Measurements from ENCODE around the gene DHRS7B.

DHRS7B gene

GRCh38 chr17:21161498-21162393, 35.0 kb downstream of the DHRS7B start:
- DNase-seq (ENCODE audit: low read depth, low spot score): peak; percentile 94
- TF ChIP-seq, protein P1, sequence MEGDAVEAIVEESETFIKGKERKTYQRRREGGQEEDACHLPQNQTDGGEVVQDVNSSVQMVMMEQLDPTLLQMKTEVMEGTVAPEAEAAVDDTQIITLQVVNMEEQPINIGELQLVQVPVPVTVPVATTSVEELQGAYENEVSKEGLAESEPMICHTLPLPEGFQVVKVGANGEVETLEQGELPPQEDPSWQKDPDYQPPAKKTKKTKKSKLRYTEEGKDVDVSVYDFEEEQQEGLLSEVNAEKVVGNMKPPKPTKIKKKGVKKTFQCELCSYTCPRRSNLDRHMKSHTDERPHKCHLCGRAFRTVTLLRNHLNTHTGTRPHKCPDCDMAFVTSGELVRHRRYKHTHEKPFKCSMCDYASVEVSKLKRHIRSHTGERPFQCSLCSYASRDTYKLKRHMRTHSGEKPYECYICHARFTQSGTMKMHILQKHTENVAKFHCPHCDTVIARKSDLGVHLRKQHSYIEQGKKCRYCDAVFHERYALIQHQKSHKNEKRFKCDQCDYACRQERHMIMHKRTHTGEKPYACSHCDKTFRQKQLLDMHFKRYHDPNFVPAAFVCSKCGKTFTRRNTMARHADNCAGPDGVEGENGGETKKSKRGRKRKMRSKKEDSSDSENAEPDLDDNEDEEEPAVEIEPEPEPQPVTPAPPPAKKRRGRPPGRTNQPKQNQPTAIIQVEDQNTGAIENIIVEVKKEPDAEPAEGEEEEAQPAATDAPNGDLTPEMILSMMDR (IDR thresholded peaks at IDR 0.05; ENCODE audit: insufficient read depth, low read length, missing control alignments): no peak
- no peak overlapping the region for H3K4me3 ChIP-seq (ENCODE audit: low read depth, low read length)
- ChIA-PET POLR2A (interaction anchor here (0.7 to 1.2 kb wide), 2 partner anchors 16 to 118 kb away, joined by 3 to 4 read pairs; no protein-coding TSS in a partner anchor), CTCF (interaction anchor here (1.7 to 2.0 kb wide), 2 partner anchors 33 to 43 kb away, joined by 4 to 5 read pairs; no protein-coding TSS in a partner anchor)

DNA sequence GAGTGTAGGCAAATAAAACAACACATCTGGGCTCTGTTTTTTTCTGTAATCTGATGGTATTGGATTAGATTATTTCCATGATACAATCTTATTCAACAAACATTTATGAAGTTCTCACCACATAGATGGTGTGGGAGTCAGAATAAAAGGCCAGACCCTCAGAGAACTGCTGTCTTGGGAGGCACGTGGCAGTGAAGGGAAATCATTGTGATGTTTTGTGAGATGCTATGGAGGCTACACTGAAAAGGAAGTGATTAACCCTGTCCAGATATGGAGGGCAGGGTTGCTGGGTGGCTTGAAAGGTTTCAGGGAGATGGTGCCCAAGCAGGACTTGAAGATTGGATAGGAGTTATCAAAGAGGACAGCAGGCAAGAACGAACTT, 35.6 kb downstream of the DHRS7B start:
- ChIA-PET POLR2A (interaction anchor here (1.2 kb wide), 1 partner anchor 119 kb away, joined by 4 read pairs; no protein-coding TSS in a partner anchor), CTCF (no interaction called here)
- TF ChIP-seq, protein P1 (IDR thresholded peaks at IDR 0.05; ENCODE audit: insufficient read depth, low read length, missing control alignments): no peak
- H3K4me3 ChIP-seq (ENCODE audit: low read depth, low read length): no peak overlapping the region
- DNase-seq (ENCODE audit: low read depth, low spot score): no peak

GRCh38 chr17:21163101-21163500, 36.3 kb downstream of the DHRS7B start:
- TF ChIP-seq, protein P1 (IDR thresholded peaks at IDR 0.05; ENCODE audit: insufficient read depth, low read length, missing control alignments): no peak
- no peak overlapping the region for H3K4me3 ChIP-seq (ENCODE audit: low read depth, low read length)
- POLR2A ChIA-PET: no interaction called here
- no peak for DNase-seq (ENCODE audit: low read depth, low spot score)
- CTCF ChIA-PET: interaction anchor here (1.0 to 1.2 kb wide), 2 partner anchors 10 to 36 kb away, joined by 3 read pairs; partner anchors contain the start of gene DHRS7B

DNA sequence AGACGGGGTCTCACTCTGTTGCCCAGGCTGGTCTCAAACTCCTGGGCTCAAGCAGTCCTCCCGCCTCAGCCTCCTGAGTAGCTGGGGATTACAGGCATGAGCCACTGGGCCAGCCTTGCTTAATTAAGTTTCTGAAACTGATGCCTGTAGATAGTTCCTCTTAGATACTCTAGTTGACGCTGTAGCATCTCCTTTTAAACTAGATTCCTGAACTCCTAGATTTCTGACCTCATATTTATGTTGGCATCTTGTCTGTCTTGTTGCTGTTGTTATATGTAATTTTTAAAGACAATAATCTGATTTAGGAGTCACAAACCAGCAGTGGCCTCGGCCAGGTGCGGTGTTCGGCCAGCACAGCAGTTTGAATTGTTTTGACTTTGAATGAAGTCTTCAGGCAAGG, 37.5 kb downstream of the DHRS7B start:
- DNase-seq (ENCODE audit: low read depth, low spot score): no peak
- ChIA-PET POLR2A (no interaction called here), CTCF (interaction anchor here (0.6 to 1.2 kb wide), 3 partner anchors 9 to 172 kb away, joined by 3 read pairs; partner anchors contain the start of gene DHRS7B)
- TF ChIP-seq, protein P1 (IDR thresholded peaks at IDR 0.05; ENCODE audit: insufficient read depth, low read length, missing control alignments): no peak
- H3K4me3 ChIP-seq (ENCODE audit: low read depth, low read length): no peak overlapping the region

DNA sequence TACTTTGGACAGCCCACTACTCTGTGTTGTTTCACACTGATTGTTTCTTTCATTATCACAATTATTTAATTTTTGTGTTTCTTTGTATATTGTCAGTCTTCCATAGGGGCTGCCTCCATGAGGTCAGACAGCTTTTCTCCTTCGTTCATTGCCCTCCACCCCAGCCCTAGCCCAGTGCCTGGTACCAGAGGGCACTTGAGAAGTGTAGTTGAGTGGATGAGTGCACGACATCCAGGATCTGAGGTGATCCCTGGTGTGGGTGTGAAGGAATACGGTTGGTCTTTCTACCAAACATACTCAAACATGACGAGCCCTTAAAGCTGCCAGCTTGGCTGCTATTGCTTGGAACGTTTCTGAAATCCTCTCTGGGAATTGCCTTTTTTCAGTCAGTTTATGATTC, 37.9 kb downstream of the DHRS7B start:
- DNase-seq (ENCODE audit: low read depth, low spot score): no peak
- ChIA-PET CTCF (no interaction called here), POLR2A (no interaction called here)
- TF ChIP-seq, protein P1 (IDR thresholded peaks at IDR 0.05; ENCODE audit: insufficient read depth, low read length, missing control alignments): no peak
- no peak overlapping the region for H3K4me3 ChIP-seq (ENCODE audit: low read depth, low read length)

DNA sequence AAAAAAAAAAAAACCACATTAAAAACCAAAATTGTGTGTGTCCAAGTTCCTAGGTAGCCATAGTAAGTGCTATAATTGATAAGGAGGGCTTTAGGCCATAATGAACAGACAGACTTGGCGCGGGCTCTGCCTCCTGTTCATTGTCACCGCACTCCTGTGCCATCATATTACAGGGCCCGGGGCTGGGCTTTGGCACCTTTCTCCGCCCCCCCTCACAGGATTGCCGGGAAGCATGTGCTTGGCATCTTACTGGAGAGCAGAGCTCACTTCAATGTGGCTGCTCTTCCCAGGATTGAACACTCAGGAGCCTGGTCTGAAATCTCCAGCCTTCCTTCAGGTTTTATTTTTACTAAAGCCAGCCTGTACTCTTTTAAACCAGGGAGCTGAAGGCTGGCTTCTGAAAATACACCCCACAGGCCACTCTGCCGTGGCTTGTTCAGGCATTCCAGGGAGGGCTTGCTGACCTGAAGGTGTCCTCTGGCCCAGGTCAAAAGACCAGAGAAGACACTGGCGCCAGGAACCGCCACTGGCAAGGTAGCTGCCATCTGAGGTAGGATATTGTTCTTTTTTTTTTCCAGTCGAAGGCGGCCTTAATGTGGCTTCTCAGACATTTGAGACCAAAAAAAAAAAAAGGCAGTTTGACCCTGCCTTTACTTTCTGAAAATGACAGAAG, 39.3 kb downstream of the DHRS7B start:
- CTCF ChIA-PET: interaction anchor here (1.6 to 2.5 kb wide), 2 partner anchors 10 to 38 kb away, joined by 4 to 18 read pairs; no protein-coding TSS in a partner anchor
- POLR2A ChIA-PET: interaction anchor here (1.2 to 1.5 kb wide), 2 partner anchors 47 to 120 kb away, joined by 3 to 4 read pairs; no protein-coding TSS in a partner anchor
- TF ChIP-seq, protein P1 (IDR thresholded peaks at IDR 0.05; ENCODE audit: insufficient read depth, low read length, missing control alignments): no peak
- no peak for DNase-seq (ENCODE audit: low read depth, low spot score)
- H3K4me3 ChIP-seq (ENCODE audit: low read depth, low read length): no peak overlapping the region

All from AG04449 (cell line).